C4-2B (cell line): ENCODE data around the gene TAF4B.
"Not testable (repeated sequence)": the region's sequence is repeated elsewhere in the genome, so short reads cannot be mapped to it uniquely, and the experiment has no call there.

ENCODE experiments used
- H3K27ac ChIP-seq: fragments of 450-650 bp; 2 replicates; pipeline ENCODE4 v1.5.1; 2017
- CTCF ChIP-seq: fragments of 450-650 bp; conservative IDR thresholded peaks from 2 replicates; pipeline ENCODE4 v1.5.1; 2017; ENCODE audit warnings: mild to moderate bottlenecking
- ZFX ChIP-seq: fragments of 450-650 bp; IDR thresholded peaks from 2 replicates; pipeline ENCODE4 v1.6.1; 2017

The TAF4B gene

GRCh38 chr18:26277374-26277773 is 51.1 kb downstream of the TAF4B start:
- no peak overlapping the region for H3K27ac ChIP-seq
- TF ChIP-seq CTCF (no peak), ZFX (no peak)

GRCh38 chr18:26279428-26279827 is 53.2 kb downstream of the TAF4B start:
- TF ChIP-seq CTCF (no peak), ZFX (no peak)
- no peak overlapping the region for H3K27ac ChIP-seq

- H3K27ac ChIP-seq, result no peak overlapping the region
- TF ChIP-seq CTCF (no peak), ZFX (no peak)
Observed at GRCh38 chr18:26286008-26286407, 59.8 kb downstream of the TAF4B start.

GRCh38 chr18:26287644-26288043 is 61.4 kb downstream of the TAF4B start:
- TF ChIP-seq ZFX (no peak), CTCF (no peak)
- no peak overlapping the region for H3K27ac ChIP-seq

GRCh38 chr18:26290385-26290784 is 64.1 kb downstream of the TAF4B start:
- no peak for TF ChIP-seq ZFX
- no peak overlapping the region for H3K27ac ChIP-seq

GRCh38 chr18:26293982-26294381 is 67.7 kb downstream of the TAF4B start:
- TF ChIP-seq CTCF (no peak), ZFX (no peak)
- no peak overlapping the region for H3K27ac ChIP-seq

GRCh38 chr18:26298107-26298506 is 71.9 kb downstream of the TAF4B start:
- TF ChIP-seq CTCF, result no peak
- TF ChIP-seq ZFX, result no peak
- no peak overlapping the region for H3K27ac ChIP-seq

- no peak overlapping the region for H3K27ac ChIP-seq
- TF ChIP-seq CTCF (no peak), ZFX (no peak)
Observed at GRCh38 chr18:26301681-26302080, 75.4 kb downstream of the TAF4B start.

- not testable (repeated sequence) for H3K27ac ChIP-seq
Observed at GRCh38 chr18:26303222-26303621, 77.0 kb downstream of the TAF4B start.
